GM21447 (cell line): Measurements from ENCODE around the gene CRISPLD2.
A peak's percentile ranks its signal among the peaks of the same experiment; 100 is the strongest.

ENCODE experiments used
- ATAC-seq: cut with Tn5 transposase; IDR thresholded peaks from one replicate; pipeline ENCODE4 v1.9.1; 2021; ENCODE audit not compliant: unreplicated experiment

Gene CRISPLD2

GRCh38 chr16:84800158-84800978 is 19.4 kb upstream of the CRISPLD2 start:
- ATAC-seq = no peak

GRCh38 chr16:84803146-84803545 is 16.6 kb upstream of the CRISPLD2 start:
- ATAC-seq = no peak

GRCh38 chr16:84804326-84804725 is 15.5 kb upstream of the CRISPLD2 start:
- ATAC-seq = no peak

GRCh38 chr16:84806256-84806889 is 13.4 kb upstream of the CRISPLD2 start:
- no peak for ATAC-seq

- no peak for ATAC-seq
Observed at GRCh38 chr16:84806890-84807258, 12.9 kb upstream of the CRISPLD2 start.

- ATAC-seq = no peak
Observed at GRCh38 chr16:84807776-84808175, 12.0 kb upstream of the CRISPLD2 start.

GRCh38 chr16:84808826-84809225 is 11.0 kb upstream of the CRISPLD2 start:
- ATAC-seq = no peak

- ATAC-seq = peak; percentile 48
Observed at GRCh38 chr16:84810518-84811273, 9.1 kb upstream of the CRISPLD2 start.

- ATAC-seq = no peak
Observed at GRCh38 chr16:84811529-84811928, 8.3 kb upstream of the CRISPLD2 start.

- ATAC-seq = no peak
Observed at GRCh38 chr16:84813141-84813934, 6.4 kb upstream of the CRISPLD2 start.

- no peak for ATAC-seq
Observed at GRCh38 chr16:84815462-84815861, 4.3 kb upstream of the CRISPLD2 start.

GRCh38 chr16:84816023-84816422 is 3.8 kb upstream of the CRISPLD2 start:
- no peak for ATAC-seq

GRCh38 chr16:84816485-84816884 is 3.3 kb upstream of the CRISPLD2 start:
- no peak for ATAC-seq

- ATAC-seq = no peak
Observed at GRCh38 chr16:84817206-84817605, 2.6 kb upstream of the CRISPLD2 start.

- ATAC-seq = no peak
Observed at GRCh38 chr16:84817613-84818012, 2.2 kb upstream of the CRISPLD2 start.

- no peak for ATAC-seq
Observed at GRCh38 chr16:84818133-84818532, 1.7 kb upstream of the CRISPLD2 start.

GRCh38 chr16:84818989-84819643 is 669 bp upstream of the CRISPLD2 start:
- no peak for ATAC-seq

GRCh38 chr16:84820305-84820684 is 510 bp downstream of the CRISPLD2 start:
- no peak for ATAC-seq

- ATAC-seq = no peak
Observed at GRCh38 chr16:84820771-84821170, 986 bp downstream of the CRISPLD2 start.

GRCh38 chr16:84821179-84821578 is 1.4 kb downstream of the CRISPLD2 start:
- no peak for ATAC-seq
